ENCODE data around the gene C1orf87.

The C1orf87 gene

GRCh38 chr1:59947047-59947938 lies 126.3 kb downstream of the C1orf87 start:
- DNase-seq: peak; percentile 54

GRCh38 chr1:59945790-59946189 lies 127.8 kb downstream of the C1orf87 start:
- no peak for DNase-seq
